ENCODE data around the gene TTC39C. TPM values are rescaled to one million over a fixed set of nuclear protein-coding genes. Genes with fewer than 3 reads are reported as not detected.

Gene TTC39C
- total and polyA plus RNA-seq, 2 donors (not counting 1 experiment from before 2014, with no cell fraction given) = 15.8 to 32.0 TPM

DNA sequence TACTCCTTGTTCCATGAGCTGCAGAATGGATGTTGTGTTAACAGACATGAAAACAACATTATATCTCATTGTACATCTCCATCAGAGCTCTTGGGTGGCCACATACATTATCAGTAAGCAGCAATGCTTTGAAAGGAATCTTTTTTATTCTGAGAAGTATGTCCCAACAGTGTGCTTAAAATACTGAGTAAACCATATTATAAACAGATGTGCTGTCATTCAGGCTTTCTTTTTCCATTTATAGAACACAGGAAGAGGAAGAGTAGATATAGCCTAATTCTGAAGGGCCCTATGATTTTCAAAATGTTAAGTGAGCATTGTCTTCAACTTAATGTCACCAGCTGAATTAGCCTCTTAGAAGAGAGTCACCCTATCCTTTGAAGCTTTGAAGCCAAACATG, 80.0 kb downstream of the TTC39C start:
- TF ChIP-seq, protein P1, sequence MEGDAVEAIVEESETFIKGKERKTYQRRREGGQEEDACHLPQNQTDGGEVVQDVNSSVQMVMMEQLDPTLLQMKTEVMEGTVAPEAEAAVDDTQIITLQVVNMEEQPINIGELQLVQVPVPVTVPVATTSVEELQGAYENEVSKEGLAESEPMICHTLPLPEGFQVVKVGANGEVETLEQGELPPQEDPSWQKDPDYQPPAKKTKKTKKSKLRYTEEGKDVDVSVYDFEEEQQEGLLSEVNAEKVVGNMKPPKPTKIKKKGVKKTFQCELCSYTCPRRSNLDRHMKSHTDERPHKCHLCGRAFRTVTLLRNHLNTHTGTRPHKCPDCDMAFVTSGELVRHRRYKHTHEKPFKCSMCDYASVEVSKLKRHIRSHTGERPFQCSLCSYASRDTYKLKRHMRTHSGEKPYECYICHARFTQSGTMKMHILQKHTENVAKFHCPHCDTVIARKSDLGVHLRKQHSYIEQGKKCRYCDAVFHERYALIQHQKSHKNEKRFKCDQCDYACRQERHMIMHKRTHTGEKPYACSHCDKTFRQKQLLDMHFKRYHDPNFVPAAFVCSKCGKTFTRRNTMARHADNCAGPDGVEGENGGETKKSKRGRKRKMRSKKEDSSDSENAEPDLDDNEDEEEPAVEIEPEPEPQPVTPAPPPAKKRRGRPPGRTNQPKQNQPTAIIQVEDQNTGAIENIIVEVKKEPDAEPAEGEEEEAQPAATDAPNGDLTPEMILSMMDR (conservative IDR thresholded peaks at IDR 0.05 in 1 of 2, IDR thresholded peaks at IDR 0.05 in 1 of 2; ENCODE audit: low read depth in 1 of 2, low read length in 2 of 2) = no peak
- no peak for TF ChIP-seq EZH2 (IDR thresholded peaks at IDR 0.05; ENCODE audit: low read length, missing control alignments)
- no peak overlapping the region for H2AFZ ChIP-seq (ENCODE audit: low read length)
- no peak overlapping the region for H3K27ac ChIP-seq (ENCODE audit: insufficient read depth, low read length)
- H3K79me2 ChIP-seq (ENCODE audit: control insufficient read depth, insufficient read depth, low read length) = no peaks in the 10 kb centered on the region
- H3K9me3 ChIP-seq (ENCODE audit: control insufficient read depth, insufficient read depth, low read depth, low read length) = peaks cover 2% of the 10 kb centered on the region
- H3K4me3 ChIP-seq (replicated peaks in 1 of 4; ENCODE audit: control extremely low read depth in 1 of 4, insufficient read depth in 1 of 4, low read depth in 3 of 4, low read length in 4 of 4) = no peak overlapping the region
- no peaks in the 10 kb centered on the region for H4K20me1 ChIP-seq (ENCODE audit: control insufficient read depth, extremely low read depth, insufficient read depth, low read length)
- no peak overlapping the region for H3K9ac ChIP-seq (ENCODE audit: insufficient read depth, low read length)
- no peak for DNase-seq (ENCODE audit: low read depth in 2 of 2)
- no peaks in the 10 kb centered on the region for H3K36me3 ChIP-seq (ENCODE audit: control insufficient read depth, insufficient read depth, low read length)
- H3K4me1 ChIP-seq (ENCODE audit: control insufficient read depth, extremely low read depth, insufficient read depth, low read length) = no peaks in the 10 kb centered on the region
- no peaks in the 10 kb centered on the region for H3K27me3 ChIP-seq (ENCODE audit: control insufficient read depth, insufficient read depth, low read length)
- no peak overlapping the region for H3K4me2 ChIP-seq (ENCODE audit: extremely low read depth, insufficient read depth, low read length)

DNA sequence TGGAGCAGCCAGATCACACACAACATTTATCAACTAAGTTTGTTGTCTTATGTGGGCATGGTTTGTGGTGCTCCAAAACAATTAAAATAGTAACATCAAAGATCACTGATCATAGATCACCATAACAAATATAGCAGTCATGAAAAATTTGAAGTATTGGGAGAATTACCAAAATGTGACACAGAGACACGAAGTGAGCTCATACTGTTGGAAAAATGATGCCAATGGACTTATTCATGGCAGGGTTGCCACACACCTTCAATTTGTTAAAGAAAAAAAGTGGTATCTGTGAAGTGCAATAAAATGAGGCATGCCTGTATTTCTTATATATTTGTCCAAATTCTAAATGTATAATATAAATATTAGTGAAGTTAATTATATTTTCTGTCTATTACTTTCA, 81.4 kb downstream of the TTC39C start:
- Histone ChIP-seq H3K9me3 (ENCODE audit: control insufficient read depth, insufficient read depth, low read depth, low read length) (peaks cover 2% of the 10 kb centered on the region), H3K9ac (ENCODE audit: insufficient read depth, low read length) (no peak overlapping the region), H3K36me3 (ENCODE audit: control insufficient read depth, insufficient read depth, low read length) (no peaks in the 10 kb centered on the region), H3K27me3 (ENCODE audit: control insufficient read depth, insufficient read depth, low read length) (no peaks in the 10 kb centered on the region), H3K79me2 (ENCODE audit: control insufficient read depth, insufficient read depth, low read length) (no peaks in the 10 kb centered on the region), H4K20me1 (ENCODE audit: control insufficient read depth, extremely low read depth, insufficient read depth, low read length) (no peaks in the 10 kb centered on the region), H2AFZ (ENCODE audit: low read length) (no peak overlapping the region), H3K27ac (ENCODE audit: insufficient read depth, low read length) (no peak overlapping the region), H3K4me1 (ENCODE audit: control insufficient read depth, extremely low read depth, insufficient read depth, low read length) (no peaks in the 10 kb centered on the region), H3K4me2 (ENCODE audit: extremely low read depth, insufficient read depth, low read length) (no peak overlapping the region), H3K4me3 (replicated peaks in 1 of 4; ENCODE audit: control extremely low read depth in 1 of 4, insufficient read depth in 1 of 4, low read depth in 3 of 4, low read length in 4 of 4) (no peak overlapping the region)
- DNase-seq (ENCODE audit: low read depth in 2 of 2) = peak in 1 of 2 donors; percentile 7
- no peak for TF ChIP-seq EZH2 (IDR thresholded peaks at IDR 0.05; ENCODE audit: low read length, missing control alignments)
- TF ChIP-seq, protein P1 (conservative IDR thresholded peaks at IDR 0.05 in 1 of 2, IDR thresholded peaks at IDR 0.05 in 1 of 2; ENCODE audit: low read depth in 1 of 2, low read length in 2 of 2) = no peak

DNA sequence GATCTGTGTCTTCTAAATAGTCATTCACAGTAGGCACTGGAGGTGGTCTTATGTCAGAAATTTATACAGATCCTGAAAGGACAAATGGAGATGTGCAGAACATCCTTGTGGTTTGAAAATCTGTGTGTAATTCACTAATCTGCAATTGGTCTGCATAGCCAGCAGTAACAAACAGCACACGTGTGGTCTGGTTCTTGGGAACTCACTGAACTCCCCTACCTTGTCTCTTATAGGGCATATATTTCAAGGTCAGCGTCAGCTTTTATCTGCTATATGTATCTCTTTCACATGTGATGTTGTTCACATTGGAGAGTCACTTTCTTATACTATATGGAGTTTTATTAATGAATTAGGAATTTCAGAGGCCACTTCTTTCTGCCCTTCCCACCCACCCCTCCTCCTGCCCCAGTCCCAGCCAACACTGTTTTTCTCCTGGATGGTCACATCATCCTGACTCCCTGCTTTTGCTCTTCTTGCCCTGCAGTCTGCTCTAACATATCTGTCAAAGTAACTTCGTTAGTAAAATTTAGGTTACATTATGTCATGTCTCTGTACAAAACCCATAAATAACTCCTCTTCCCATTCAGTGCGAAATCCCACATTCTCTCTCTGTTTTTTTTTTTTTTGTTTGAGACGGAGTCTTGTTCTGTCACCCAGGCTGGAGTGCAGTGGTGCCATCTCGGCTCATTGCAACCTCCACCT, 88.9 kb downstream of the TTC39C start:
- DNase-seq (ENCODE audit: low read depth in 2 of 2) = peak in 1 of 2 donors; percentile 19
- H3K27me3 ChIP-seq (ENCODE audit: control insufficient read depth, insufficient read depth, low read length) = no peaks in the 10 kb centered on the region
- no peak overlapping the region for H3K4me3 ChIP-seq (replicated peaks in 1 of 4; ENCODE audit: control extremely low read depth in 1 of 4, insufficient read depth in 1 of 4, low read depth in 3 of 4, low read length in 4 of 4)
- TF ChIP-seq EZH2 (IDR thresholded peaks at IDR 0.05; ENCODE audit: low read length, missing control alignments) = no peak
- TF ChIP-seq, protein P1 (conservative IDR thresholded peaks at IDR 0.05 in 1 of 2, IDR thresholded peaks at IDR 0.05 in 1 of 2; ENCODE audit: low read depth in 1 of 2, low read length in 2 of 2) = no peak
- no peaks in the 10 kb centered on the region for H3K79me2 ChIP-seq (ENCODE audit: control insufficient read depth, insufficient read depth, low read length)
- no peak overlapping the region for H3K27ac ChIP-seq (ENCODE audit: insufficient read depth, low read length)
- H3K4me2 ChIP-seq (ENCODE audit: extremely low read depth, insufficient read depth, low read length) = no peak overlapping the region
- no peaks in the 10 kb centered on the region for H4K20me1 ChIP-seq (ENCODE audit: control insufficient read depth, extremely low read depth, insufficient read depth, low read length)
- no peak overlapping the region for H3K9ac ChIP-seq (ENCODE audit: insufficient read depth, low read length)
- H3K4me1 ChIP-seq (ENCODE audit: control insufficient read depth, extremely low read depth, insufficient read depth, low read length) = no peaks in the 10 kb centered on the region
- H3K9me3 ChIP-seq (ENCODE audit: control insufficient read depth, insufficient read depth, low read depth, low read length) = no peaks in the 10 kb centered on the region
- no peaks in the 10 kb centered on the region for H3K36me3 ChIP-seq (ENCODE audit: control insufficient read depth, insufficient read depth, low read length)
- no peak overlapping the region for H2AFZ ChIP-seq (ENCODE audit: low read length)
